Trophoblast cell (in vitro differentiated cells and primary cell): ENCODE data around the gene FMC1.

Experiments used
- DNase-seq, 2 donors: peaks; one replicate each; pipeline ENCODE4 v3.0.0-alpha.2; 2016
- H2AFZ ChIP-seq: 2 replicates; pipeline ENCODE4 v1.6.1; 2013; ENCODE audit warnings: low read length, moderate library complexity, mild to moderate bottlenecking; ENCODE audit not compliant: insufficient read depth, poor library complexity
- H2AK5ac ChIP-seq: 2 replicates; pipeline ENCODE4 v1.6.1; 2013; ENCODE audit warnings: mild to moderate bottlenecking, low read length
- H2BK120ac ChIP-seq: 2 replicates; pipeline ENCODE4 v1.6.1; 2013; ENCODE audit warnings: low read length, mild to moderate bottlenecking, moderate library complexity; ENCODE audit not compliant: insufficient read depth, poor library complexity
- H2BK12ac ChIP-seq: 2 replicates; pipeline ENCODE4 v1.6.1; 2013; ENCODE audit warnings: mild to moderate bottlenecking, low read length, moderate library complexity
- H2BK5ac ChIP-seq: 2 replicates; pipeline ENCODE4 v1.6.1; 2013; ENCODE audit warnings: low read length, low read depth, moderate library complexity, mild to moderate bottlenecking; ENCODE audit not compliant: poor library complexity
- H3K14ac ChIP-seq: 2 replicates; pipeline ENCODE4 v1.6.1; 2013; ENCODE audit warnings: mild to moderate bottlenecking, low read length
- H3K18ac ChIP-seq: 2 replicates; pipeline ENCODE4 v1.6.1; 2013; ENCODE audit warnings: mild to moderate bottlenecking, low read length
- H3K23ac ChIP-seq: 2 replicates; pipeline ENCODE4 v1.6.1; 2013; ENCODE audit warnings: low read length
- H3K27ac ChIP-seq: 2 replicates; pipeline ENCODE4 v1.5.1; 2013; ENCODE audit warnings: low read depth, mild to moderate bottlenecking, inconsistent platforms, low read length, moderate library complexity
- H3K27me3 ChIP-seq: 2 replicates; pipeline ENCODE4 v1.6.1; 2013; ENCODE audit warnings: inconsistent platforms, mild to moderate bottlenecking, low read length, moderate library complexity; ENCODE audit not compliant: insufficient read depth
- H3K36me3 ChIP-seq, 2 experiments: 1 replicate in 1 of 2; 2 replicates in 1 of 2; pipeline ENCODE4 v1.6.1; 2013; ENCODE audit warnings: low read length in 2 of 2, mild to moderate bottlenecking in 2 of 2, moderate library complexity in 1 of 2; ENCODE audit not compliant: insufficient read depth in 2 of 2, control insufficient read depth in 1 of 2
- H3K4ac ChIP-seq: 2 replicates; pipeline ENCODE4 v1.6.1; 2013; ENCODE audit warnings: low read depth, mild to moderate bottlenecking, low read length, moderate library complexity
- H3K4me1 ChIP-seq, 2 experiments: 1 replicate in 1 of 2; 2 replicates in 1 of 2; pipeline ENCODE4 v1.6.1; 2013; ENCODE audit warnings: low read length in 2 of 2, mild to moderate bottlenecking in 2 of 2, moderate library complexity in 1 of 2; ENCODE audit not compliant: insufficient read depth in 2 of 2, control insufficient read depth in 1 of 2
- H3K4me2 ChIP-seq: 2 replicates; pipeline ENCODE4 v1.6.1; 2013; ENCODE audit warnings: inconsistent platforms, mild to moderate bottlenecking, low read length, moderate library complexity
- H3K4me3 ChIP-seq: 2 replicates; pipeline ENCODE4 v1.5.1; 2013; ENCODE audit warnings: mild to moderate bottlenecking, low read depth, low read length, inconsistent platforms
- H3K79me1 ChIP-seq: one replicate; pipeline ENCODE4 v1.6.1; 2013; ENCODE audit warnings: low read length
- H3K79me2 ChIP-seq: 2 replicates; pipeline ENCODE4 v1.6.1; 2013; ENCODE audit warnings: low read length, mild to moderate bottlenecking; ENCODE audit not compliant: control insufficient read depth, insufficient read depth, poor library complexity
- H3K9ac ChIP-seq: 2 replicates; pipeline ENCODE4 v1.6.1; 2013; ENCODE audit warnings: mild to moderate bottlenecking, low read length
- H3K9me3 ChIP-seq: 2 replicates; pipeline ENCODE4 v1.6.1; 2013; ENCODE audit warnings: low read depth, mild to moderate bottlenecking, control low read depth, inconsistent platforms, low read length; ENCODE audit not compliant: insufficient read depth
- H4K12ac ChIP-seq: 2 replicates; pipeline ENCODE4 v1.6.1; 2013; ENCODE audit warnings: low read depth, mild to moderate bottlenecking, low read length, moderate library complexity
- H4K8ac ChIP-seq: 2 replicates; pipeline ENCODE4 v1.6.1; 2013; ENCODE audit warnings: low read depth, mild to moderate bottlenecking, low read length, moderate library complexity
- H4K91ac ChIP-seq: one replicate; pipeline ENCODE4 v1.6.1; 2013; ENCODE audit warnings: low read depth, mild to moderate bottlenecking, low read length, moderate library complexity
- WGBS: extraction: QIAGEN DNeasy Blood & Tissue Kit; methylation state at CpG from one replicate; pipeline ENCODE4 v1.1.7; 2013; ENCODE audit warnings: missing lambda C conversion rate; ENCODE audit not compliant: insufficient read length, insufficient coverage; ENCODE audit errors: extremely low coverage; 5-methylcytosine and 5-hydroxymethylcytosine counted together

The FMC1 gene

DNA sequence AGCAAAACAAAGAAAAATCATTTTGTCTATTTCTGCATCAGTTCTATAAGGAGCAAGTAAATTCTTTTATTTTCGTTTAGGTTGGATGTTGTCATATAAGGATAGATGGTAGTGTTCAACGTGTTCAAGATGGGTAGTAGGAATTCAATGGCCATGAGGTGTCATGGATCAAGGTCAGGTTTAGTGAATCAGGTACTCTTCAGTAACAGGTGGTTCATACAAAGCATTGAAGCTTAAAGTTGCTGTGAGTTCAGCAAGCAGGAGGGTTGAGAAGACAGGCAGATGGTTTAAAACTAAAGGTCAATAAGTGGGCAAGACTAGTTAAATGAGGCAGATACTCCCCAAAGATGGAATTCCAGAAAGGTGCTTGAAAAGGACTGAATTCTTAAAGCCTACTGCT, 24.2 kb downstream of the FMC1 start:
- Histone ChIP-seq H2AFZ (no peak overlapping the region), H4K8ac (no peak overlapping the region), H4K91ac (no peak overlapping the region), H3K4ac (no peak overlapping the region), H3K4me2 (no peak overlapping the region), H3K4me1 (no peaks in the 10 kb centered on the region), H2AK5ac (no peak overlapping the region), H3K27me3 (no peaks in the 10 kb centered on the region), H3K36me3 (peaks cover 7 to 9% of the 10 kb centered on the region in 2 experiments), H2BK12ac (no peak overlapping the region), H3K18ac (no peak overlapping the region), H4K12ac (no peak overlapping the region), H3K79me2 (peaks cover 9% of the 10 kb centered on the region), H3K9ac (no peak overlapping the region), H3K9me3 (no peaks in the 10 kb centered on the region), H3K14ac (no peak overlapping the region), H3K23ac (no peak overlapping the region), H3K79me1 (peaks cover 3% of the 10 kb centered on the region), H2BK5ac (no peak overlapping the region), H3K4me3 (no peak overlapping the region), H3K27ac (no peak overlapping the region), H2BK120ac (no peak overlapping the region)
- no CpG with 5 or more reads among the region's 2 CpGs for WGBS
- no peak for DNase-seq

DNA sequence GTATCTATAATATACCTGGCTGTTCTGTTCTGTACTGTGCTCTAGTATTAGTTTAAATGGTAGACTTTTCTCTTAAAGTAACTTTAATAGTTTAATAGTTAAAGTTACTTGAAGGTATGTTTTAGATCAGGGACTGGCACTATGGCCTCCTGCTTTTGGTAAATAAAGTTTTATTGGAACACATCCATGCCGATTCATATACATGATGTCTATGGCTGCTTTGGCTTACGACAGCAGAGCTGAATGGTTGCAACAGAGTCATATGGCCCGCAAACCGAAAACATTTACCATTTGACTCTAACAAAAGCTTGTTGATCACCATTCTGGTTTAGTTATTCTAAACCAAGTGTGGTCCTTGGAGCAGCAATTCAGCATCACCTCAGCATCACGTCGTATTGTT, 25.3 kb downstream of the FMC1 start:
- Histone ChIP-seq H3K14ac (no peak overlapping the region), H3K27me3 (no peaks in the 10 kb centered on the region), H3K18ac (no peak overlapping the region), H3K9me3 (no peaks in the 10 kb centered on the region), H3K4me1 (no peaks in the 10 kb centered on the region), H3K9ac (no peak overlapping the region), H3K4ac (peak overlapping the region; percentile 91), H3K27ac (no peak overlapping the region), H4K8ac (no peak overlapping the region), H2BK120ac (no peak overlapping the region), H4K12ac (no peak overlapping the region), H3K23ac (no peak overlapping the region), H4K91ac (no peak overlapping the region), H3K36me3 (peaks cover 7 to 9% of the 10 kb centered on the region in 2 experiments), H2AFZ (no peak overlapping the region), H3K4me3 (no peak overlapping the region), H3K79me2 (peaks cover 6% of the 10 kb centered on the region), H2AK5ac (no peak overlapping the region), H3K4me2 (no peak overlapping the region), H2BK12ac (no peak overlapping the region), H3K79me1 (no peaks in the 10 kb centered on the region), H2BK5ac (no peak overlapping the region)
- WGBS, result no CpG with 5 or more reads among the region's 6 CpGs
- DNase-seq, result no peak

DNA sequence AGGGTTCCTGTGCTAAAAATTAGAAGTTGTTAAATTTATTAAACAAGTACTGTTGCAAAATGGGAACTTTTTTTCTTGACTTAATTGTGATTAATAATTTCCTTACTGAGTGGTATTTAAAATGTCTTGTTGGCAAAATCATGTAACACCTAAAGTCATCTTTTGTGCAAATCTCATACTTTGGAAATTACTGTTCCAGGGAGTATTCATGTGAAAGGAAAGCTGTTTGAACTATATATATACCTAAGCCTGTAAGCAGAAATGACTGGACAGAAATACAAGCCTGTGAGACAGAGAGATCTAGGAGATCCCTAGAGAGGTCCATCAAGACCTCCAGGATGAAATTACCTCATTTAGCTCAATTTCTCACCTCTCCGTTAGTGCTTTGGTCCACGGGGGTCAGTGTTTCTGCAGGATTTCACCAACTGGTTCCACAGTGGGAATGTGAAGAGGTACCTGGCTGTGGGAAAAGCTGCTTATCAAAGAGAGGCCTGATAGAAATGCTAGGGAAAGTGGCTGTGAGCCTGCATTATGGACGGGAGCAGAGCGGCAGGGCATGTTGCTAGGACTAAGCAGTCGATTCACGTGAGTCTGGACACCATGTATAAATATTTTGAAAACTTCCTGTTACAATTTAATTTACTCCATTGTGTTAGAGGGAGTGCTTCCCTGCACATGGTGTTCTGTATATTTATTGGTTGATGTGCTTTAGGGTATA, 26.5 kb downstream of the FMC1 start:
- peaks cover 7 to 9% of the 10 kb centered on the region in 2 experiments for H3K36me3 ChIP-seq

DNA sequence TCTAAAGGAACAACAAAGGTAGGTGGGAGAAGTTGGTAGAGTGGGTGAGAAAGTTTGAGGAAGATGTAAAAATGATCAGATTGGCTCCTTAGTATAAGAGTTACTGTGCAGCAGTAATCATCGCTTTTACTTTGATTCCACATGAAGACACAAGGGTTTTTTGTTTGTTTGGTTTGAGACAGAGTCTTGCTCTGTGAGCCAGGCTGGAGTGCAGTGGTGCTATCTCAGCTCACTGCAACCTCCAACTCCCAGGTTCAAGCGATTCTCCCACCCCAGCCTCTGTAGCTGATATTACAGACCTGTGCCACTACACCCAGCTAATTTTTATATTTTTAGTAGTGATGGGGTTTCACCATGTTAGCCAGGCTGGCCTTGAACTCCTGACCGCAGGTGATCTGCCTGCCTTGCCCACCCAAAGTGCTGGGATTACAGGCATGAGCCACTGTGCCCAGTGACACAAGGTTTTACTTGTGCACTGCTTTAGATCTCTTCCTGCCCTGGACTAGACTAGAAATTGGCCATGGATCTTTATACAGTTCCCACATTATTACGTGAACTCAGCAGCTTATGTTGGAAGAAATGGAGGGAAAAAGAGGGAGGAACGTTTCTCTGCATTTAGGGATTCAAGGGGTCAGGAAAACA, 29.3 kb downstream of the FMC1 start:
- H4K91ac ChIP-seq, result no peak overlapping the region
- no peaks in the 10 kb centered on the region for H3K4me1 ChIP-seq
- H3K23ac ChIP-seq, result no peak overlapping the region
- no CpG with 5 or more reads among the region's 5 CpGs for WGBS
- H3K4ac ChIP-seq, result peak overlapping the region; percentile 11
- H3K9ac ChIP-seq, result no peak overlapping the region
- H4K8ac ChIP-seq, result no peak overlapping the region
- H4K12ac ChIP-seq, result no peak overlapping the region
- H3K4me2 ChIP-seq, result no peak overlapping the region
- no peak overlapping the region for H3K4me3 ChIP-seq
- H2BK12ac ChIP-seq, result no peak overlapping the region
- no peak overlapping the region for H2AK5ac ChIP-seq
- H3K18ac ChIP-seq, result no peak overlapping the region
- H3K9me3 ChIP-seq, result no peaks in the 10 kb centered on the region
- H3K14ac ChIP-seq, result no peak overlapping the region
- H3K36me3 ChIP-seq, result peaks cover 3 to 8% of the 10 kb centered on the region in 2 experiments
- H3K27me3 ChIP-seq, result no peaks in the 10 kb centered on the region
- no peaks in the 10 kb centered on the region for H3K79me1 ChIP-seq
- H3K79me2 ChIP-seq, result peaks cover 3% of the 10 kb centered on the region
- DNase-seq, result no peak
- H2AFZ ChIP-seq, result no peak overlapping the region
- no peak overlapping the region for H3K27ac ChIP-seq
- H2BK120ac ChIP-seq, result no peak overlapping the region
- no peak overlapping the region for H2BK5ac ChIP-seq

More for the DNA sequence above, 26.5 kb downstream of the FMC1 start:
- Histone ChIP-seq H3K4ac (peak overlapping the region; percentile 88), H3K18ac (no peak overlapping the region), H4K12ac (no peak overlapping the region), H2AK5ac (no peak overlapping the region), H3K27ac (no peak overlapping the region), H3K23ac (no peak overlapping the region), H4K8ac (no peak overlapping the region), H3K79me1 (no peaks in the 10 kb centered on the region), H3K9me3 (no peaks in the 10 kb centered on the region), H3K27me3 (no peaks in the 10 kb centered on the region), H2BK120ac (no peak overlapping the region), H3K4me1 (no peaks in the 10 kb centered on the region), H2BK12ac (no peak overlapping the region), H3K9ac (no peak overlapping the region), H3K4me3 (no peak overlapping the region), H3K14ac (no peak overlapping the region), H3K4me2 (no peak overlapping the region), H3K79me2 (peaks cover 6% of the 10 kb centered on the region), H4K91ac (no peak overlapping the region), H2AFZ (no peak overlapping the region), H2BK5ac (no peak overlapping the region)
- DNase-seq, result no peak
- no CpG with 5 or more reads among the region's 6 CpGs for WGBS
